Left lobe of liver (tissue), 2 donors: ENCODE measurements around the gene F13B. TPM values are rescaled to one million over a fixed set of nuclear protein-coding genes. Genes with fewer than 3 reads are reported as not detected.
A peak's percentile ranks its signal among the peaks of the same experiment; 100 is the strongest.
"Not testable (repeated sequence)": the region's sequence is repeated elsewhere in the genome, so short reads cannot be mapped to it uniquely, and the experiment has no call there.

Experiments
- ATAC-seq: fragments of 200-7000 bp; cut with Tn5 transposase; one replicate; pipeline ENCODE4 v1.9.1; 2020; ENCODE audit warnings: mild to moderate bottlenecking, moderate library complexity
- DNase-seq: peaks from one replicate; pipeline ENCODE4 v3.0.0-alpha.2; 2020; ENCODE audit warnings: low spot score
- total RNA-seq: library from RNA; stranded (reverse); gene quantifications from one replicate; pipeline ENCODE4 v1.2.1, GENCODE V29; 2021
- donor health status: DM: no; HTN: no; CAD: no; lungs with moderate emphysema.
- donor health status: DM: no; HTN: yes; CAD: no.

The F13B gene, protein sequence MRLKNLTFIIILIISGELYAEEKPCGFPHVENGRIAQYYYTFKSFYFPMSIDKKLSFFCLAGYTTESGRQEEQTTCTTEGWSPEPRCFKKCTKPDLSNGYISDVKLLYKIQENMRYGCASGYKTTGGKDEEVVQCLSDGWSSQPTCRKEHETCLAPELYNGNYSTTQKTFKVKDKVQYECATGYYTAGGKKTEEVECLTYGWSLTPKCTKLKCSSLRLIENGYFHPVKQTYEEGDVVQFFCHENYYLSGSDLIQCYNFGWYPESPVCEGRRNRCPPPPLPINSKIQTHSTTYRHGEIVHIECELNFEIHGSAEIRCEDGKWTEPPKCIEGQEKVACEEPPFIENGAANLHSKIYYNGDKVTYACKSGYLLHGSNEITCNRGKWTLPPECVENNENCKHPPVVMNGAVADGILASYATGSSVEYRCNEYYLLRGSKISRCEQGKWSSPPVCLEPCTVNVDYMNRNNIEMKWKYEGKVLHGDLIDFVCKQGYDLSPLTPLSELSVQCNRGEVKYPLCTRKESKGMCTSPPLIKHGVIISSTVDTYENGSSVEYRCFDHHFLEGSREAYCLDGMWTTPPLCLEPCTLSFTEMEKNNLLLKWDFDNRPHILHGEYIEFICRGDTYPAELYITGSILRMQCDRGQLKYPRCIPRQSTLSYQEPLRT
- 42.2 TPM for total RNA-seq

- DNase-seq (no peak), ATAC-seq (peak; percentile 51)
Measured at GRCh38 chr1:197066719-197067456, at the start of gene F13B. Gene F13B (minus strand): TSS chr1:197067260. CDS start chr1:197067223, 37 bp downstream.

- no peak for DNase-seq
- no peak for ATAC-seq
Measured at GRCh38 chr1:197116156-197116555, 49.1 kb upstream of the F13B start.

DNA sequence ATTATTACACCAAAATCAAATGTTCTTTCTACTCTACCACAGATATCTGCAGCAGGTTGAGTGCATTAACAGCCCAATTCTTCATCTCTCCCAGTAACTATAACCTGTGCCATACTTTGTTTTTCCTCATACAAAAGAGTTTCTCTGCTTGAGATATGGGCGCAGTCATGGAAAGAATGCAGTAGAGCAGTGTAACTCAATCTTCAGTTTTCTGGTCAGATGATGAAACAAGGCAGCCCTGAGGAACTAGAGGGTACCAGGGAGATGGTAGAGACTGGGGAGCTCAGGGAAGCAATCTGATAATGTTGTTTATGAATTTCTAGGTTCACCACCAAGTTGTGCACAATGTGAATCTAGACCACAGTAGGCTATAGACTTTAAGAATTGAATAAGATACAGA lies 39.8 kb upstream of the F13B start:
- DNase-seq = no peak
- ATAC-seq = no peak

GRCh38 chr1:197103300-197103699 lies 36.2 kb upstream of the F13B start:
- DNase-seq (no peak), ATAC-seq (no peak)

- DNase-seq = no peak
- ATAC-seq = no peak
Measured at GRCh38 chr1:197101978-197102377, 34.9 kb upstream of the F13B start.

DNA sequence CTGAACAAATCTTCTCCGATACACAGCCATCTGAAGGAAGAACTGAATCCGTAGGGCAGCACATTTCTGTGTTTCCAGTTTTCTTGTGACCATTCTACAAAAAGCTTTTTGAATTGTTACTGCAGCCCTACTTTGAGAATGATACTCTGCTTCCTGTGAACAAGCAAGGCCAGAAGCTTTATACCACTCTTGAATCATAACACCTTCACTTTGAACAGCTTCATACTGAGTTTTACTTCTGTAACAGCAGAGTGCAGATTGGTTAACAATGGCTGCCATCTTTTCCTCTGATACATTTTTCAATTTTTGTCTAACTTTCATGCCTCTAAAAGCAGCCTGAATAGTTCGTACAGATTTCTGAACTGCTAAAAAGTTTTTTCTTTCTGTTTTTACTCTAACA lies 33.6 kb upstream of the F13B start:
- no peak for DNase-seq
- ATAC-seq = no peak

- ATAC-seq (no peak), DNase-seq (no peak)
Measured at GRCh38 chr1:197099444-197099843, 32.4 kb upstream of the F13B start.

DNA sequence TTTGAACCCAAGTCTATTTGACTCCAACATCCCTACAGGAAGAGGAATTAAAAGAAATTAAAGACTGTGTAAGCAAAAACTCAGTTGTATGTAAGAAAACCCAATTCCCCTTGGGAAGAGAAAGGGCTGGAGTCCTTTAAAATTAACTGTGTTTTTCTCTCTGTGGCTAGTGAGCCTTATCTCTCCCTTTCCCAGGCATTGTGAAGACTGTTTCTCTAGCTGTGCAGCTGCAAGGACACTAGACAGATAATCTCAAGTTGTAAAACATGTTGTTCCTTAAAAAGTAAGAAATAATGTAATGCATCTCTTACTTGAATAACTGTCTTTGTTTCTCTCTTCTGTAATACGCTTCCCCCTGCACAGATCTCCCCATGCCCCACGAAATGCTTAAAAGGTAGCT lies 29.9 kb upstream of the F13B start:
- not testable (repeated sequence) for DNase-seq, ATAC-seq

GRCh38 chr1:197096137-197096536 lies 29.1 kb upstream of the F13B start:
- DNase-seq (no peak), ATAC-seq (no peak)

GRCh38 chr1:197093226-197093885 lies 26.3 kb upstream of the F13B start:
- ATAC-seq (no peak), DNase-seq (no peak)

GRCh38 chr1:197092491-197093023 lies 25.5 kb upstream of the F13B start:
- DNase-seq (no peak), ATAC-seq (no peak)

DNA sequence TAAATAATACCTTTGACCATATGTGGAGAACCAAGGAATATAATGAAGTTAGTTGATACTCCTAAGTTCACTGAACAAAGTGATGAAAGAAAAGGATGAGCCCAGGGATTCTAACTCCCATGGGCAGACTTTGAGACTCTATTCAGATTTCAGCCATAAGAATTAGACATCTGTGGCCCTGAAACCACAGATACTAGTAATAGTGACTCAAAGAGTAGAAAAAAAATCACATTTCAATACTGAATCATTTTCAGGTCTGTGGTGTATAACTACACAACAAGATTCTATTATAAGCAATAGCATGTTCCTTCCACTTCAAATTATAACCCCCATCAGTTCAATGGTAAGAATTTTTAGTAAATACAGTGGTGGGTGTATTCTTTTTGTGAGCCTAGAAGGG lies 16.4 kb upstream of the F13B start:
- ATAC-seq = no peak
- no peak for DNase-seq

DNA sequence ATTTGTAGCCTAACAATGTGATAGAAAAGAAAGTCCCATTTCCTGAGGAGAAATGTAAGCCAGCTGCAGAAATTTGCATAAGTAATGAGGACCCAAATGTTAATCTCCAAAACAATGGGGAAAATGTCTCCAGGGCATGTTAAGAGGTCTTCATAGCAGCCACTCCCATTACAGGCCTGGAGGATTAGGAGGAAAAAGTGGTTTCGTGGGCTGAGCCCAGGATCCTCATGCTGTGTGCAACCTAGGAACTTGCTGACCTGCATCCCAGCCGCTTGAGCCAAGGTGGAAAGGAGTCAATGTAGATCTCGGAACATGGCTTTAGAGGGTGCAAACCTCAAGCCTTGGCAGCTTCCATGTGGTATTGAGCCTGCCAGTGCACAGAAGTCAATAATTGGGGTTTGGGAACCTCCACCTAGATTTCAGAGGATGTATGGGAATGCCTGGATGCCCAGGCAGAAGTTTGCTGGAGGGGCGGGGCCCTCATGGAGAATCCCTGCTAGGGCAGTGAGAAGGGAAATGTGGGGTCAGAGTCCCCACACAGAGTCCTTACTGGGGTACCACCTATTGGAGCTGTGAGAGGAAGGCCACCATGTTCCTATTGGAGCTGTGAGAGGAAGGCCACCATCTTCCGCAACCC lies 14.2 kb upstream of the F13B start:
- ATAC-seq (no peak), DNase-seq (no peak)

DNA sequence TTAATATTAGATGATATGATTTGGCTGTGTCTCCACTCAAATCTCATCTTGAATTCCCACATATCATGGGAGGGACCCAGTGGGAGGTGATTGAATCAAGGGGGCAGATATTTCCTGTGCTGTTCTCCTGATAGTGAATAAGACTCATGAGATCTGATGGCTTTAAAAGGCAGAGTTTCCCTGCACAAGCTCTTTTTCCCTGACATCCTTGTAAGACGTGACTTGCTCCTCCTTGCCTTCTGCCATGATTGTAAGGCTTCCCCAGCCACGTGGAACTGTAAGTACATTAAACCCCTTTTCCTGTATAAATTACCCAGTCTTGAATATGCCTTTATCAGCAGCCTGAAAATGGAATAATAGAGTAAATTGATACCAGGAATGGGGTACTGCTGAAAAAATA lies 13.3 kb upstream of the F13B start:
- no peak for ATAC-seq
- no peak for DNase-seq

DNA sequence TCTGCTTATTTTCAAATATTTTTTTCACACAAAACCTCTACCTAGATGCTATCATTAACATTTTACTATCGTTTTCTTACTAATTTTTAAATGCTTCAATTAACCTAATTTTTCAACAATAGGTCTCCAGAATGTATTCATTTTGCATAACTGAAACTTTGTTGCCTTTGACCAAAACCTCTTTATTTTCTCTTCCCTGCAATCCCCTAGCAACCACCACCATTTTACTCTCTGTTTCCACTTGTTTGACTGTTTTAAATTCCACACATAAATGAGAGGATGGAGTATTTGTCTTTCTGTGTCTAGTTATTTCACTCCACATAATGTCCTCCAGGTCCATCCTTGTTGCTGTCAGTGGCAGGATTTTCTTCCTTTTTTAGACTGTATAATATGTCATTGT lies 9.5 kb upstream of the F13B start:
- no peak for DNase-seq

GRCh38 chr1:197073978-197074377 lies 6.9 kb upstream of the F13B start:
- no peak for DNase-seq
- ATAC-seq = no peak

More for the DNA sequence above, 9.5 kb upstream of the F13B start:
- ATAC-seq = no peak

DNA sequence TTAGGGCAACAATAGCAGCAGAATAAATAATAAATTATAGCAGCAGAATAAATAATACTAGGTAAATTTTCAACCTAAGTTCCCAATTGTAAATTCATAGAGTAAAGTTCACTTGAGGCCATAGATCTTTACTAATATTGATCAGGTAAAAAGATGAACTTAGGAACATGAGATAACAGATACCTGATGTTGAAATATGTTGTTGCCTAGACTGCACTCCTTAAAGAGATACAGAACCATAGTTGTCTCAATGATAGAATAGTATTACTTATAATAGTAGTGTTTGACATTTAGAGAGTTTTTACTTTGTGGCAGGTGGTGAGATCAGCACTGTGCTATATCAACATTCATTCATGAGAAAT lies 378 bp upstream of the F13B start:
- DNase-seq = no peak
- peak; percentile 72 for ATAC-seq

DNA sequence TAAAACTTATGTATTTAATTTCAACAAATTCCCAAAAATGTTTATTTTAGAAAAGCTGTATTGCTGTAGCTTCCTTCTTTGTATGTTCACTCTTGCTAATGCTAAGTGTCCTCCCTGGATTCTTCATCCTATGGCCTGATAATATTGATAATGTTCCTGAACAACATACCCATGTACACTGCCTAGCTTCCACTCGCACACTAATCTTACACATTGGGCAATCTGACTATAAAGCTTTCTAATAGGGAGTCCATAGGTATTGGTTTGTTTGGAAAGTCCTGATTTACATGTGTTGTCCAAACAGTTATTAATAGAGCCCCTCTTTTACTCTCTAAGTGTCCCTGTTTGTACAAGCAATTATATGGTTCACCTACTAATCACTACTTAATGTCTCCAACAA lies 783 bp downstream of the F13B start:
- ATAC-seq = peak; percentile 45
- no peak for DNase-seq

GRCh38 chr1:197065559-197065958 lies 1.5 kb downstream of the F13B start:
- ATAC-seq (no peak), DNase-seq (no peak)

DNA sequence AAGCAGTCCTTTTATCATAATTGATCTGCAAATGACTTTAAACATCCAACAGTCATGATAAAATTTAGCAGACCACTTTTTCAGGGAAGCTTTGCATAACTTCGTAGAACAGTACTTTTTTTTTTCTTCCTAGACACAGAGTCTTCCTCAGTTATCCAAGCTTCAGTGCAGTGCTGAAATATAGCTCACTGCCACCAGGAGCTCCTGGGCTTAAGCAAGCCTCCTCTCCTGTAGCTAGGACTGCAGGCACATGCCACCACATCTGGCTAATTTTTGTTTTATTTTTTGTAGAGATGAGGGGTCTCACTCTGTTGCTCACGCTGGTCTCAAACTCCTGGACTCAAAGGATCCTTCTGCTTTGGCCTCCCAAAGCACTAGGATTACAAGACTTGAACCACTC lies 3.8 kb downstream of the F13B start:
- DNase-seq (no peak), ATAC-seq (peak; percentile 53)

DNA sequence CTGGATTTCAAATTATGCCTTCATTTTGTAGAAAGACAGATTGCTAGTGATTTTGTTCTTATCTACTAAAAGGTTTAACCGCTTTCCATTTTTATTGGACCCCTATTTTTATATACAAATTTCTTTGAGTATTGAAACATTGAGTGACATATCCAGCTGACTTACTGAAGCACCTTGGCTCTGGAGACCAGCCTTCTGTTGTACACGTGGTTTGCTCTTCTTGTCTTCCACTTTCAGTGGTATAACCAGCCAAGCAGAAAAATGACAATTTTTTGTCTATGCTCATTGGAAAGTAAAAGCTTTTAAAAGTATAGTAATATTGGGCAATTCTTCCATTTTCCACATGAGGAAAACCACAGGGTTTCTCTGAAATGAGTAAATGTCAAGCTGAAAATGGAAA lies 4.4 kb downstream of the F13B start:
- DNase-seq = no peak
- no peak for ATAC-seq
